ENCODE data around the gene FKBP10. TPM values are rescaled to one million over a fixed set of nuclear protein-coding genes. Genes with fewer than 3 reads are reported as not detected.
"Not testable (repeated sequence)": the region's sequence is repeated elsewhere in the genome, so short reads cannot be mapped to it uniquely, and the experiment has no call there.

FKBP10 gene
- total and polyA plus RNA-seq, 11 donors, result 6.5 to 40.4 (median 12.5) TPM

DNA sequence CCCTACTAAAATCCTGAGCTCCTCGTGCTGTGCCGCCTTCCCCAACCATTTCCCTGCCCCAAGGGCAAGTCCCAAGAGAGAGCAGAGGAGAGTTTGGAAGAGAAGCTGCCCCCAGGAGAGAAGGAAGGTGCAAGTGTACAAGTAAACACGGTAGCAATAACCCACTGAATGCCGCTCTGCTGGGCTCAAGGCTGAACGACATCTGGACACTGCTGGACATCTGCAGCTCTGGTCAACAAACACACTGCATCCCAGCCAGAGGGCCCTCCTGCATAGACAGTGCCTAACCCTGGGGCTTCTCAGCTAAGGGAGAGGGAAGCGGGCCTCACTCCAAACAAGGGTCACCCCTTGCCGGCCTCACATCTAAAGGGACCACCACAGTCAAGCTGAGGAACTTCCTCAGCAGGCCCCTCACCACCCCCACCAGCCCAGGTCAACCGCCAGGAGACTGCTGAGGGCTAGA is 39.0 kb upstream of the FKBP10 start:
- Histone ChIP-seq H3K27me3 (no peaks in the 10 kb centered on the region), H3K27ac (peak overlapping the region in 11 of 12 donors; percentile 40 to 97 (median 96)), H3K4me3 (peak overlapping the region in 3 of 12 donors; percentile 1 to 8 (median 8)), H3K36me3 (peaks cover 0 to 51% (median 35%) of the 10 kb centered on the region in 9 donors), H3K4me1 (peaks cover 26 to 78% (median 68%) of the 10 kb centered on the region in 12 donors), H3K9me3 (no peaks in the 10 kb centered on the region)
- DNase-seq, result peak in 1 of 5 donors; percentile 58
- intact Hi-C loops (cut with DNase I), result loop anchor here in 4 of 10 donors (2.0 to 10.0 kb wide), 4 partner anchors 27 to 79 kb away; no protein-coding TSS in a partner anchor
- 37 to 41% (median 39%) methylated on average over 8 of the region's 8 CpGs for WGBS, 4 donors
- peak in 1 of 4 donors; percentile 7 for ATAC-seq
- no peak for TF ChIP-seq POLR2A (IDR thresholded peaks at IDR 0.05)
- TF ChIP-seq, protein P1, sequence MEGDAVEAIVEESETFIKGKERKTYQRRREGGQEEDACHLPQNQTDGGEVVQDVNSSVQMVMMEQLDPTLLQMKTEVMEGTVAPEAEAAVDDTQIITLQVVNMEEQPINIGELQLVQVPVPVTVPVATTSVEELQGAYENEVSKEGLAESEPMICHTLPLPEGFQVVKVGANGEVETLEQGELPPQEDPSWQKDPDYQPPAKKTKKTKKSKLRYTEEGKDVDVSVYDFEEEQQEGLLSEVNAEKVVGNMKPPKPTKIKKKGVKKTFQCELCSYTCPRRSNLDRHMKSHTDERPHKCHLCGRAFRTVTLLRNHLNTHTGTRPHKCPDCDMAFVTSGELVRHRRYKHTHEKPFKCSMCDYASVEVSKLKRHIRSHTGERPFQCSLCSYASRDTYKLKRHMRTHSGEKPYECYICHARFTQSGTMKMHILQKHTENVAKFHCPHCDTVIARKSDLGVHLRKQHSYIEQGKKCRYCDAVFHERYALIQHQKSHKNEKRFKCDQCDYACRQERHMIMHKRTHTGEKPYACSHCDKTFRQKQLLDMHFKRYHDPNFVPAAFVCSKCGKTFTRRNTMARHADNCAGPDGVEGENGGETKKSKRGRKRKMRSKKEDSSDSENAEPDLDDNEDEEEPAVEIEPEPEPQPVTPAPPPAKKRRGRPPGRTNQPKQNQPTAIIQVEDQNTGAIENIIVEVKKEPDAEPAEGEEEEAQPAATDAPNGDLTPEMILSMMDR (IDR thresholded peaks at IDR 0.05), result no peak

DNA sequence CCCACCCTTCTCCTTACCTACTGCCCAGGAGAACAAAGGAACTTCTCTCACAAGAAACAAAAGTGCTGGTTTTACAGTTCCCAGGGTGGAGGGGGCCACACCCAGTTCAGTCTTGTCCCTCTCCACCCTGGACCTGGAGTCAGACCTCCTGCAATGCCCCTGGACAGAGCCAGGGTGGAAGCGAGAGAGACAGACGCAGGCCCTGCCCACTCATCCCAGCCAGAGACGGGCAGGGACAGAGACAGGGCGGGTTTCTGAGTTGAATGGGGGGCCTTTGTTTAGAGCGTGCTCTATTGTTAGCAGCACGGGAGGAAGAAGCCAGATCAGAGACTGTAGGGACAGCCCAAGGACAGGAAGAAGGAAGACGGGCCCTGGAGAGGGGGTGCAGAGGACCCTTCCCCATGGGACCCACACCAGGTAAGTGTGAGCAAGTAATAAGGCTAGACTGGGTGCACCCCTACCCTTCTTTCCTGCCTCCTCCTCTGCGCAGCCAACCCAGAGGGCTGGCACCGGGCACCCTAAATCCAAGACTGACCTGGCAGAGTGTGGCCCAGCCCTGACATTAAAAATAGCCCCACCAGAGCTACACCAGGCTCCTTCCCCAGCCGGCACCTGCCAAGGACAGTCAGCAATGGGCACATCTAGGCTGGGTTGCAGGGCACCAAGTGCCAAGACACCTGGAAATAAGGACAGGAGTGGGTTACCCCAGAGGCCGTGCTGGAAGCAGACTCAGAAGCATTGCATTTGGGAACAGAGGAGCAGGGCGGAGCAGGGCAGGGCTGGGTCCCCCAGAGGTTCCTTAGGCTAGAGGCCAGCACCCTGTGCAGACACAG is 37.2 kb upstream of the FKBP10 start:
- no peaks in the 10 kb centered on the region for H3K27me3 ChIP-seq
- 29 to 35% (median 32%) methylated on average over 9 to 12 of the region's 12 CpGs for WGBS, 4 donors
- H3K36me3 ChIP-seq, result peaks cover 0 to 33% (median 17%) of the 10 kb centered on the region in 9 donors
- intact Hi-C loops (cut with DNase I), result loop anchor here in 4 of 10 donors (2.0 to 10.0 kb wide), 3 partner anchors 25 to 83 kb away; no protein-coding TSS in a partner anchor
- DNase-seq (peak in 4 of 5 donors; percentile 62 to 78 (median 64)), ATAC-seq (peak; percentile 6 to 48 (median 32))
- H3K4me3 ChIP-seq, result peak overlapping the region in 4 of 12 donors; percentile 9 to 19 (median 14)
- no peaks in the 10 kb centered on the region for H3K9me3 ChIP-seq
- H3K27ac ChIP-seq, result peak overlapping the region; percentile 83 to 97 (median 95)
- peaks cover 38 to 91% (median 84%) of the 10 kb centered on the region in 12 donors for H3K4me1 ChIP-seq
- no peak for TF ChIP-seq POLR2A (IDR thresholded peaks at IDR 0.05)
- TF ChIP-seq, protein P1 (IDR thresholded peaks at IDR 0.05), result no peak

DNA sequence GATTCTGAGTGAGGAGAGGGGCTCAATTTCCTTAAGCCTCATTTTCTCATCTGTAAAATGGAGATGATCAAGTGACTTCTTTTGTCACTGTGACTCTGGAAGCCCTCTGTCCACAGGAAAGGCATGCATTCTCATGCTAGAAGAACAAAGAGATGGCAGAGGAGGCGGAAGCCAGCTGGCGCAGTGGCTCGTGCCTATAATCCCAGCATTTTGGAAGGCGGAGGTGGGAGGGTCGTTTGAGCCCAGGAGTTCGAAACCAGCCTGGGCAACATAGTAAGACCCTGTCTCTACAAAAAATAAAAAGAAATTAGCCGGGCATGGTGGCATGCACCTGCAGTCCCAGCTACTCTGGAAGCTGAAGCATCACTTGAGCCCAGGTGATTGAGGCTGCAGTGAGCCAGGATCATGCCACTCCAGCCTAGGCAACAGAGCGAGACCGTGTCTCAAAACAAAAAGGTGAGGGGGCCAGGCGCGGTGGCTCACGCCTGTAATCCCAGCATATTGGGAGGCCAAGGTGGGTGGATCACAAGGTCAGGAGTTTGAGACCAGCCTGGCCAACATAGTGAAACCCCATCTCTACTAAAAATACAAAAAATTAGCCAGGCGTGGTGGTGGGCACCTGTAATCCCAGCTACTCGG is 36.4 kb upstream of the FKBP10 start:
- intact Hi-C loops (cut with DNase I), result loop anchor here in 3 of 10 donors (2.0 to 10.0 kb wide), 3 partner anchors 24 to 84 kb away; no protein-coding TSS in a partner anchor
- not testable (repeated sequence) for DNase-seq, H3K27me3 ChIP-seq, H3K4me3 ChIP-seq, H3K9me3 ChIP-seq, ATAC-seq
- peak overlapping the region; percentile 83 to 97 (median 95) for H3K27ac ChIP-seq
- H3K36me3 ChIP-seq, result peaks cover 0 to 25% (median 9%) of the 10 kb centered on the region in 9 donors
- H3K4me1 ChIP-seq, result peaks cover 38 to 96% (median 91%) of the 10 kb centered on the region in 12 donors
- 68 to 74% (median 70%) methylated on average over 14 of the region's 14 CpGs for WGBS, 4 donors

DNA sequence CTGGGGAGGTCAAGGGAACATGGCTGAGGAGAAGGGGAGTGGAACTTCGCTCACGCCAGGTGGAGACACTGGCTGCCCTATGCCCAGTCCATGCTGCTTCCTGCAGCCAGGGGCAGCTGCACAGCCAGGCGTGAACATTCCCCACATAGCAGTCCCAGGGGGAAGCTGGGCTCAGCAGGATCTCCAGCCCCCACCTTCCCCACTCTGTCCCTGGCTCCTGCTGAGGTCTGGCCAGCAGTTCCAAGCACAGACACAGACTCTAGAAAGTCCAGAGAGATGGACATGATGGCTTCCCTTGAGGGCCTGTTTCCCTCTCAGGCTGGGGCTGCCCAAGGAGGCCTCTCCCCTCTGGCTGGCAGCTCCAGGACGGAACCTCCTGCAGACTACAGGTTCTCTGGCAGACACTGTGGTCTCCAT is 35.6 kb upstream of the FKBP10 start:
- DNase-seq (peak; percentile 80 to 90 (median 81)), ATAC-seq (peak; percentile 57 to 74 (median 68))
- peak in 1 of 2 donors; percentile 29 for TF ChIP-seq POLR2A (IDR thresholded peaks at IDR 0.05)
- TF ChIP-seq, protein P1 (IDR thresholded peaks at IDR 0.05), result peak in 11 of 12 donors; percentile 21 to 73 (median 52)
- peaks cover 40 to 100% (median 96%) of the 10 kb centered on the region in 12 donors for H3K4me1 ChIP-seq
- WGBS, 4 donors, result 0 to 12% (median 8%) methylated on average over 4 of the region's 4 CpGs
- peaks cover 0 to 18% (median 4%) of the 10 kb centered on the region in 9 donors for H3K36me3 ChIP-seq
- intact Hi-C loops (cut with DNase I), result loop anchor here in 3 of 10 donors (2.0 to 10.0 kb wide), 3 partner anchors 24 to 85 kb away; no protein-coding TSS in a partner anchor
- H3K27ac ChIP-seq, result peak overlapping the region; percentile 83 to 97 (median 95)
- H3K9me3 ChIP-seq, result no peaks in the 10 kb centered on the region
- H3K27me3 ChIP-seq, result no peaks in the 10 kb centered on the region
- H3K4me3 ChIP-seq, result peak overlapping the region in 2 of 12 donors; percentile 12 to 22

Data from heart left ventricle (tissue), 16 donors.